Uterus (tissue), 2 donors: ENCODE measurements around the gene PIH1D1.

ENCODE experiments used
- POLR2A ChIP-seq, 2 donors: fragments of 450-650 bp; IDR thresholded peaks; one replicate each; pipeline ENCODE4 v1.6.1; 2016; ENCODE audit warnings: antibody characterized with exemption in 2 of 2, mild to moderate bottlenecking in 1 of 2, moderate library complexity in 1 of 2
- TF ChIP-seq, protein P1 (sequence below), 4 experiments: fragments of 200-600 bp in 2 of 4; fragments of 450-650 bp in 2 of 4; sonication (generic) in 2 of 4; IDR thresholded peaks; one replicate each; pipeline ENCODE4 v1.5.1; 2016 to 2019; ENCODE audit warnings: antibody characterized with exemption in 4 of 4, mild to moderate bottlenecking in 2 of 4, moderate library complexity in 1 of 4

DNA sequence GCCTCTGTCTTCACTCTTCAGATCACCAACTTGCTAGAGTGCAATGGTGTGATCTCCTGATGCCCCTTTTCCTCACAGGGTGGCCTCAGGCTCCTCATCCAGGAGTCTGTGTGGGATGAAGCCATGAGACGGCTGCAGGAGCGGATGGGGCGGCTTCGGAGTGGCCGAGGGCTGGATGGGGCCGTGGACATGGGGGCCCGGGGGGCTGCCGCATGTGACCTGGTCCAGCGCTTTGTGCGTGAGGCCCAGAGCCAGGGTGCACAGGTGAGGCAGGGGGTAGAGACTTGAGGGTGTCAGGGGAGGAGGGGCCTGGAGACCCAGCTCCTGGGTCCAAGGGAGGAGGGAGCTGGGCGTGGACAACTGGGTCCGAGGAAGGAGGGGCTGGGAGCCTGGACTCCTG, 10.9 kb upstream of the PIH1D1 start:
- TF ChIP-seq, protein P1, sequence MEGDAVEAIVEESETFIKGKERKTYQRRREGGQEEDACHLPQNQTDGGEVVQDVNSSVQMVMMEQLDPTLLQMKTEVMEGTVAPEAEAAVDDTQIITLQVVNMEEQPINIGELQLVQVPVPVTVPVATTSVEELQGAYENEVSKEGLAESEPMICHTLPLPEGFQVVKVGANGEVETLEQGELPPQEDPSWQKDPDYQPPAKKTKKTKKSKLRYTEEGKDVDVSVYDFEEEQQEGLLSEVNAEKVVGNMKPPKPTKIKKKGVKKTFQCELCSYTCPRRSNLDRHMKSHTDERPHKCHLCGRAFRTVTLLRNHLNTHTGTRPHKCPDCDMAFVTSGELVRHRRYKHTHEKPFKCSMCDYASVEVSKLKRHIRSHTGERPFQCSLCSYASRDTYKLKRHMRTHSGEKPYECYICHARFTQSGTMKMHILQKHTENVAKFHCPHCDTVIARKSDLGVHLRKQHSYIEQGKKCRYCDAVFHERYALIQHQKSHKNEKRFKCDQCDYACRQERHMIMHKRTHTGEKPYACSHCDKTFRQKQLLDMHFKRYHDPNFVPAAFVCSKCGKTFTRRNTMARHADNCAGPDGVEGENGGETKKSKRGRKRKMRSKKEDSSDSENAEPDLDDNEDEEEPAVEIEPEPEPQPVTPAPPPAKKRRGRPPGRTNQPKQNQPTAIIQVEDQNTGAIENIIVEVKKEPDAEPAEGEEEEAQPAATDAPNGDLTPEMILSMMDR (IDR thresholded peaks at IDR 0.05): no peak
- TF ChIP-seq POLR2A (IDR thresholded peaks at IDR 0.05): no peak
